Vagina (tissue), 2 donors: ENCODE measurements around the gene SKP2. TPM values are rescaled to one million over a fixed set of nuclear protein-coding genes. Genes with fewer than 3 reads are reported as not detected.

ENCODE experiments used
- DNase-seq, 2 donors: peaks; one replicate each; pipeline ENCODE4 v3.0.0-alpha.2; 2017; ENCODE audit errors: extremely low spot score in 2 of 2
- H3K27ac ChIP-seq: fragments of 200-600 bp; sonication (generic); one replicate; pipeline ENCODE4 v1.5.1; 2019
- H3K27me3 ChIP-seq: fragments of 200-600 bp; sonication (generic); one replicate; pipeline ENCODE4 v1.5.1; 2019
- H3K36me3 ChIP-seq, 2 donors: fragments of 200-600 bp; sonication (generic); one replicate each; pipeline ENCODE4 v1.5.1; 2017 to 2019
- H3K4me1 ChIP-seq: fragments of 200-600 bp; sonication (generic); one replicate; pipeline ENCODE4 v1.5.1; 2019
- H3K4me3 ChIP-seq, 2 donors: fragments of 200-600 bp; sonication (generic); 1 replicate in 1 of 2; 2 replicates in 1 of 2; pipeline ENCODE4 v1.5.1; 2016 to 2019
- H3K9me3 ChIP-seq: fragments of 200-600 bp; sonication (generic); one replicate; pipeline ENCODE4 v1.5.1; 2019
- CTCF ChIP-seq, 3 experiments: fragments of 450-650 bp in 2 of 3; fragments of 200-600 bp in 1 of 3; sonication (generic) in 1 of 3; IDR thresholded peaks; one replicate each; pipeline ENCODE4 v1.5.1; 2017 to 2019; ENCODE audit warnings: antibody characterized with exemption in 3 of 3, mild to moderate bottlenecking in 2 of 3, moderate library complexity in 2 of 3
- POLR2A ChIP-seq, 2 donors: fragments of 450-650 bp; IDR thresholded peaks; one replicate each; pipeline ENCODE4 v1.6.1; 2017; ENCODE audit warnings: antibody characterized with exemption in 2 of 2, mild to moderate bottlenecking in 2 of 2, moderate library complexity in 2 of 2
- POLR2AphosphoS5 ChIP-seq, 2 donors: sonication (generic); formaldehyde crosslinking; IDR thresholded peaks; one replicate each; pipeline ENCODE4 v1.9.0; 2017; ENCODE audit warnings: antibody characterized with exemption in 2 of 2, mild to moderate bottlenecking in 2 of 2, low read depth in 1 of 2; ENCODE audit not compliant: insufficient read depth in 1 of 2
- intact Hi-C: fragments of 100-400 bp; cut with DNase I; formaldehyde crosslinking; loops from one replicate; pipeline ENCODE4 v1.15.1; 2023
- total RNA-seq: library from RNA; depleted of rRNA; stranded (reverse); fragments of >200 nt; gene quantifications from one replicate; pipeline ENCODE4 v1.2.3, GENCODE V29; 2016

The SKP2 gene
- total RNA-seq, 1 donor from 2014 or later, result 12.0 TPM

- Histone ChIP-seq H3K27ac (no peak overlapping the region), H3K4me1 (no peaks in the 10 kb centered on the region), H3K27me3 (no peaks in the 10 kb centered on the region), H3K4me3 (no peak overlapping the region), H3K9me3 (no peaks in the 10 kb centered on the region), H3K36me3 (peaks cover 0 to 47% of the 10 kb centered on the region in 2 donors)
- intact Hi-C loops, result no loop called here
- TF ChIP-seq POLR2A (IDR thresholded peaks at IDR 0.05) (no peak), POLR2AphosphoS5 (IDR thresholded peaks at IDR 0.05; ENCODE audit: insufficient read depth in 1 of 2, low read depth in 1 of 2) (no peak), CTCF (IDR thresholded peaks at IDR 0.05) (no peak)
- DNase-seq, result no peak
Measured at GRCh38 chr5:36200513-36200912, 48.6 kb downstream of the SKP2 start.

DNA sequence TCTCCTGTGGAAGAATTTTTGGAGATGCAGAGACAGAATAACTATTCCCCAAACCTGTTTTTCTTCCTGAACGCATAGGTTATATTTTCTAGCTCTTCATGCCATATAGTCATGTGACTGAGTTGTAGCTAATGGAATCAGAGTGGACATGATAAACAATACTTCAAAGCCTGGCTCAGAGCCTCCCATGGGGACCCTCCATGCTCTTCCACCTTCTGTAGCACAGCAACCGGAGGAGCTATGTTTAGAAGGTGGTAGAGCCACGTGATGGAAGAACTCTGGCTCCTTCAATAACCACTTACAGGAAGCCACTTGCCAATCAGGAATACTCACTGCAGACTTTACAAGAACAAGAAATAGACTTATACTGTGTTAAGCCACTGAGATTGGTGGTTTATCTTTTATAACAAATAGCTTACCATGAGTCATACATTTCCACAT is 50.6 kb downstream of the SKP2 start:
- no peak for TF ChIP-seq CTCF (IDR thresholded peaks at IDR 0.05)
- no peak for TF ChIP-seq POLR2A (IDR thresholded peaks at IDR 0.05)
- no peak for TF ChIP-seq POLR2AphosphoS5 (IDR thresholded peaks at IDR 0.05; ENCODE audit: insufficient read depth in 1 of 2, low read depth in 1 of 2)
- no peak overlapping the region for H3K27ac ChIP-seq
- H3K27me3 ChIP-seq, result no peaks in the 10 kb centered on the region
- intact Hi-C loops, result no loop called here
- H3K4me3 ChIP-seq, result no peak overlapping the region
- no peaks in the 10 kb centered on the region for H3K9me3 ChIP-seq
- no peak for DNase-seq
- H3K4me1 ChIP-seq, result no peaks in the 10 kb centered on the region
- peaks cover 0 to 35% of the 10 kb centered on the region in 2 donors for H3K36me3 ChIP-seq

- DNase-seq, result no peak
- H3K27me3 ChIP-seq, result no peaks in the 10 kb centered on the region
- H3K9me3 ChIP-seq, result no peaks in the 10 kb centered on the region
- no peak for TF ChIP-seq POLR2AphosphoS5 (IDR thresholded peaks at IDR 0.05; ENCODE audit: insufficient read depth in 1 of 2, low read depth in 1 of 2)
- no peak for TF ChIP-seq CTCF (IDR thresholded peaks at IDR 0.05)
- TF ChIP-seq POLR2A (IDR thresholded peaks at IDR 0.05), result no peak
- intact Hi-C loops, result no loop called here
- H3K4me3 ChIP-seq, result no peak overlapping the region
- H3K4me1 ChIP-seq, result no peaks in the 10 kb centered on the region
- peaks cover 0 to 25% of the 10 kb centered on the region in 2 donors for H3K36me3 ChIP-seq
- H3K27ac ChIP-seq, result no peak overlapping the region
Measured at GRCh38 chr5:36205329-36205728, 53.4 kb downstream of the SKP2 start.

DNA sequence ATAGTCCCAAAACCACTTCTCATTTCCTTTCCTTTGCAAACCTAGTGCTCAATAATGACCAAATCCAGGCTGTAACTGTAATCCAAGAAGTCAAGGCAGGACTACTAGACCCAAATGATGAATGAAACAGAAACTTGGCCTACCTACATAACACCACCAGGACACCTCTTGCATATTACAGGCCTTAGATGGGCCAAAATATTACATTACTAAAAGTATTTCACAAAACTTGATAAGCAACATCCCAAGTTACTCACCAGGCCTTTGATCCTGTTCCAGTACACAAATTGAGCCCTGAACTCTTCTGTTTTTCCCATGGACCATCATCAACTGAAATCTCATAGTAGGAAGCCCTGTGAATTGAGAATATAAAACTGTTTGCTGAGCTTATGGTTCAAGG is 55.0 kb downstream of the SKP2 start:
- peaks cover 0 to 17% of the 10 kb centered on the region in 2 donors for H3K36me3 ChIP-seq
- H3K4me1 ChIP-seq, result no peaks in the 10 kb centered on the region
- TF ChIP-seq POLR2AphosphoS5 (IDR thresholded peaks at IDR 0.05; ENCODE audit: insufficient read depth in 1 of 2, low read depth in 1 of 2), result no peak
- no peak for TF ChIP-seq POLR2A (IDR thresholded peaks at IDR 0.05)
- no peak for TF ChIP-seq CTCF (IDR thresholded peaks at IDR 0.05)
- H3K9me3 ChIP-seq, result no peaks in the 10 kb centered on the region
- no peak overlapping the region for H3K4me3 ChIP-seq
- H3K27me3 ChIP-seq, result no peaks in the 10 kb centered on the region
- DNase-seq, result no peak
- intact Hi-C loops, result no loop called here
- no peak overlapping the region for H3K27ac ChIP-seq

DNA sequence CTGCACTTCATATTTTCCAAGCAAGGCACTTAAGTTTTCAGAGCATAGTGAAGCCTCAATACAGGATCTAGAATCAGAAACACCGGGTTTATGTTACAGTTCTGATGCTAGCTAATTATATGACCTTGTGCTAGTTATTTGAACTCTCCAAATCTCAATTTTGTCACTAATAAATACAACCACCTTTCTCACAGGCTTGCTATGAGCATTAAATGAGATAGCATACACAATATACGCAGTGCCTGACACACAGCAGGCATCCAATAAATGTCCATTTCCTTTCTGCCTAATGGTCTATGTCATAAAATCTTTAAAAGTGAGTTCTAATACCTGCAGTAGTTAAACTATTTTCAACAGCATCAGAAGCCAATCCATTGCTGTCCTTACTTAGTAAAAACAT is 56.9 kb downstream of the SKP2 start:
- intact Hi-C loops, result no loop called here
- no peak for DNase-seq
- H3K36me3 ChIP-seq, result peaks cover 0 to 12% of the 10 kb centered on the region in 2 donors

More for the DNA sequence above, 56.9 kb downstream of the SKP2 start:
- Histone ChIP-seq H3K9me3 (no peaks in the 10 kb centered on the region), H3K4me1 (no peaks in the 10 kb centered on the region), H3K4me3 (no peak overlapping the region), H3K27ac (no peak overlapping the region), H3K27me3 (no peaks in the 10 kb centered on the region)
- TF ChIP-seq CTCF (IDR thresholded peaks at IDR 0.05), result no peak
- no peak for TF ChIP-seq POLR2AphosphoS5 (IDR thresholded peaks at IDR 0.05; ENCODE audit: insufficient read depth in 1 of 2, low read depth in 1 of 2)
- TF ChIP-seq POLR2A (IDR thresholded peaks at IDR 0.05), result no peak
